Heart left ventricle (tissue), 16 donors: ENCODE data around the gene TALDO1. TPM values are rescaled to one million over a fixed set of nuclear protein-coding genes. Genes with fewer than 3 reads are reported as not detected.

Experiments
- ATAC-seq, 4 donors: fragments of 200-7000 bp; cut with Tn5 transposase; one replicate each; pipeline ENCODE4 v1.9.1; 2020 to 2022; ENCODE audit warnings: moderate library complexity in 4 of 4, mild to moderate bottlenecking in 3 of 4, moderate number of reproducible peaks in 1 of 4
- DNase-seq, 5 donors: peaks; one replicate each; pipeline ENCODE4 v3.0.0-alpha.2; 2020
- H3K27ac ChIP-seq, 12 donors: fragments of 200-600 bp; sonication (generic) in 4 of 12; one replicate each; pipeline versions ENCODE4 v1.5.0 to v1.8.0; 2016 to 2022; ENCODE audit warnings: mild to moderate bottlenecking in 2 of 12
- H3K27me3 ChIP-seq, 9 donors: fragments of 200-600 bp; sonication (generic) in 2 of 9; one replicate each; pipeline versions ENCODE4 v1.5.1 to v1.8.0; 2016 to 2022; ENCODE audit warnings: mild to moderate bottlenecking in 3 of 9
- H3K36me3 ChIP-seq, 9 donors: fragments of 200-600 bp; sonication (generic) in 2 of 9; one replicate each; pipeline versions ENCODE4 v1.5.0 to v1.8.0; 2018 to 2022; ENCODE audit warnings: mild to moderate bottlenecking in 2 of 9
- H3K4me1 ChIP-seq, 12 donors: fragments of 200-600 bp; sonication (generic) in 4 of 12; one replicate each; pipeline versions ENCODE4 v1.5.0 to v1.8.0; 2016 to 2022; ENCODE audit warnings: mild to moderate bottlenecking in 3 of 12
- H3K4me3 ChIP-seq, 12 donors: fragments of 200-600 bp; sonication (generic) in 4 of 12; one replicate each; pipeline versions ENCODE4 v1.5.0 to v1.8.0; 2017 to 2022; ENCODE audit warnings: mild to moderate bottlenecking in 9 of 12, moderate library complexity in 4 of 12
- H3K9me3 ChIP-seq, 12 donors: fragments of 200-600 bp; sonication (generic) in 4 of 12; one replicate each; pipeline versions ENCODE4 v1.5.0 to v1.8.0; 2016 to 2022; ENCODE audit warnings: mild to moderate bottlenecking in 1 of 12
- POLR2A ChIP-seq, 2 donors: fragments of 450-650 bp; IDR thresholded peaks; one replicate each; pipeline ENCODE4 v1.6.1; 2017; ENCODE audit warnings: antibody characterized with exemption in 2 of 2, mild to moderate bottlenecking in 2 of 2, moderate library complexity in 2 of 2
- WGBS, 4 donors: extraction: QIAGEN DNeasy Blood & Tissue Kit in 2 of 4; methylation state at CpG; one replicate each; pipeline versions ENCODE4 v1.1.5 to v1.1.7; 2013 to 2018; 5-methylcytosine and 5-hydroxymethylcytosine counted together
- intact Hi-C, 10 donors: fragments of 100-400 bp; cut with DNase I; formaldehyde crosslinking; loops; one replicate each; pipeline versions ENCODE4 v1.11.1 to v1.14.2; 2022
- polyA plus RNA-seq, 2 donors: library from polyadenylated mRNA; stranded (reverse); fragments of 200-250 nt; gene quantifications; one replicate each; pipeline ENCODE4 v1.2.3, GENCODE V29; 2013
- total RNA-seq, 9 donors: library from RNA; depleted of rRNA in 2 of 9; stranded (reverse); fragments of >200 nt in 2 of 9; fragmentation: NEBNext Ultra II Directional in 3 of 9; extraction: Animal tissue kit (Norgen Biotek cat#: 25700) in 3 of 9; gene quantifications; one replicate each; pipeline versions ENCODE4 v1.1.0 to v1.2.4, GENCODE V29; 2016 to 2023
- TF ChIP-seq, protein P1 (sequence below), 12 donors: fragments of 200-600 bp; sonication (generic) in 4 of 12; IDR thresholded peaks; one replicate each; pipeline versions ENCODE4 v1.5.0 to v1.8.0; 2018 to 2022; ENCODE audit warnings: antibody characterized with exemption in 12 of 12, mild to moderate bottlenecking in 5 of 12
- donor health status: ischemic (EF 13 %, LVEDD 7.1; RV severe dilation, severe dysfunction).
- donor health status: healthy with polysubstance abuse.
- donor health status: DM: no; HTN: yes; CAD: no.
- donor health status: DM: no; HTN: no; CAD: no.
- donor health status: ischemic (EF 25% LVEDD 6.9; RV normal size, moderate dysfunction).
- donor health status: ischemic (EF 25% LVEDD 5.7; RV mildly dilated, moderate dysfunction).
- donor health status: healthy.
- donor health status: DM: yes; HTN: yes; CAD: no.
- donor health status: ischemic (EF 35%, LVEDD 5.7; RV mildly dilated, moderate dysfunction).
- donor health status: nonischemic (EF 11% LVEDD 7.7; RV severe dilation, severe dysfunction).
- donor health status: DM: yes; HTN: yes; CAD: no.
- donor health status: PGD.
- donor health status: ischemic (EF 29% LVEDD 5.4; RV normal size, mild dysfunction).
- donor health status: nonischemic (EF 23%, LVEDD 6.1; RV moderate dilation, normal function).

The TALDO1 gene
- total and polyA plus RNA-seq, 11 donors: 66.9 to 145 (median 105) TPM

GRCh38 chr11:704781-705645 lies 42.3 kb upstream of the TALDO1 start:
- H3K4me1 ChIP-seq: peaks cover 0 to 32% (median 17%) of the 10 kb centered on the region in 12 donors
- H3K36me3 ChIP-seq: peaks cover 0 to 32% (median 15%) of the 10 kb centered on the region in 9 donors
- TF ChIP-seq POLR2A (IDR thresholded peaks at IDR 0.05): no peak
- TF ChIP-seq, protein P1, sequence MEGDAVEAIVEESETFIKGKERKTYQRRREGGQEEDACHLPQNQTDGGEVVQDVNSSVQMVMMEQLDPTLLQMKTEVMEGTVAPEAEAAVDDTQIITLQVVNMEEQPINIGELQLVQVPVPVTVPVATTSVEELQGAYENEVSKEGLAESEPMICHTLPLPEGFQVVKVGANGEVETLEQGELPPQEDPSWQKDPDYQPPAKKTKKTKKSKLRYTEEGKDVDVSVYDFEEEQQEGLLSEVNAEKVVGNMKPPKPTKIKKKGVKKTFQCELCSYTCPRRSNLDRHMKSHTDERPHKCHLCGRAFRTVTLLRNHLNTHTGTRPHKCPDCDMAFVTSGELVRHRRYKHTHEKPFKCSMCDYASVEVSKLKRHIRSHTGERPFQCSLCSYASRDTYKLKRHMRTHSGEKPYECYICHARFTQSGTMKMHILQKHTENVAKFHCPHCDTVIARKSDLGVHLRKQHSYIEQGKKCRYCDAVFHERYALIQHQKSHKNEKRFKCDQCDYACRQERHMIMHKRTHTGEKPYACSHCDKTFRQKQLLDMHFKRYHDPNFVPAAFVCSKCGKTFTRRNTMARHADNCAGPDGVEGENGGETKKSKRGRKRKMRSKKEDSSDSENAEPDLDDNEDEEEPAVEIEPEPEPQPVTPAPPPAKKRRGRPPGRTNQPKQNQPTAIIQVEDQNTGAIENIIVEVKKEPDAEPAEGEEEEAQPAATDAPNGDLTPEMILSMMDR (IDR thresholded peaks at IDR 0.05): no peak
- 65 to 83% (median 70%) methylated on average over 18 to 27 of the region's 27 CpGs for WGBS, 4 donors
- peak overlapping the region in 1 of 12 donors; percentile 78 for H3K27ac ChIP-seq
- intact Hi-C loops: no loop called here
- peak overlapping the region in 2 of 12 donors; percentile 56 to 60 for H3K4me3 ChIP-seq
- H3K9me3 ChIP-seq: no peaks in the 10 kb centered on the region
- peaks cover 0 to 40% (median 14%) of the 10 kb centered on the region in 9 donors for H3K27me3 ChIP-seq
- DNase-seq: peak in 1 of 5 donors; percentile 60
- ATAC-seq: peak in 3 of 4 donors; percentile 13 to 43 (median 33)

DNA sequence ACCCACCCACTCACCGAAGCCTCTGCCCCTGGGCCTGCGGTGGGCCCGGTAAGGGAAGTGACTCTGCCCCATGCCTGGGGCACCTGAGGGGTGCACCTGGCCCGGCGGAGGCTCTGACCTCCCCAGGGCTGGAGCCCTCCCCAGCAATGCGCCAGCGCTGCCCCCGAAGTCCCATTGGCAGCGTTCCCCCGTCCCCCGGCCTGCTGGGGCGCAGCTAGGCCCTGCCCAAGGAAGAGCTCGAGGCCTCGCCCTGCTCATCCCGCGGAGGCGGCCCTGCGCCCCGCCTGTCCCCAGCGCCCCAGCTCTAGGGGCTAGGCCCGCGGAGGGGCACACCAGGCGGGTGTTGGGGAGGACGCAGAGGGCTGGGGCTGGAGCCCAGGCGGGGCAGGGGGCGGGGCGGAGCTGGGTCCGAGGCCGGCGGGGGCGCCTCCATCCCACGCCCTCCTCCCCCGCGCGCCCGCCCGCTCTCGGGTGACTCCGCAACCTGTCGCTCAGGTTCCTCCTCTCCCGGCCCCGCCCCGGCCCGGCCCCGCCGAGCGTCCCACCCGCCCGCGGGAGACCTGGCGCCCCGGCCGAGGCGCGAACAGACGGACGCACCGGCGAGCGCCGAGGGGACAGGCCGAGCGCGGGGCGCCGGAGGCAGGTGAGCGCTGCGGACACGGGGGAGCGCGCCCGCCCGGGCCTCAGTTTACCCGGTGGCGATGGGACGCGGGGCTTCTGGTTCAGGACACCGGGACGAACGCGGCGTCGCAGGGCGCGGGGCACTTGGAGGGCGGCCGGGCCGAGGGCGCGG lies 41.4 kb upstream of the TALDO1 start, which contains the start of gene EPS8L2:
Gene EPS8L2 (plus strand): TSS at position 586 of the 793 bp plus-strand sequence. CDS start 3,177 bp downstream, outside the sequence.
- intact Hi-C loops: no loop called here
- H3K9me3 ChIP-seq: no peaks in the 10 kb centered on the region
- TF ChIP-seq, protein P1 (IDR thresholded peaks at IDR 0.05): no peak
- no peak for TF ChIP-seq POLR2A (IDR thresholded peaks at IDR 0.05)
- 8 to 28% (median 12%) methylated on average over 5 to 90 of the region's 90 CpGs for WGBS, 4 donors
- DNase-seq: peak in 1 of 5 donors; percentile 67
- H3K4me3 ChIP-seq: peak within 1 kb of the TSS; percentile 7 to 61 (median 44)
- peak within 1 kb of the TSS in 6 of 12 donors; percentile 23 to 78 (median 46) for H3K27ac ChIP-seq
- ATAC-seq: peak in 2 of 4 donors; percentile 3 to 5
- peaks cover 0 to 24% (median 10%) of the 10 kb centered on the region in 9 donors for H3K36me3 ChIP-seq
- peaks cover 0 to 44% (median 14%) of the 10 kb centered on the region in 9 donors for H3K27me3 ChIP-seq
- H3K4me1 ChIP-seq: peaks cover 0 to 38% (median 17%) of the 10 kb centered on the region in 12 donors

DNA sequence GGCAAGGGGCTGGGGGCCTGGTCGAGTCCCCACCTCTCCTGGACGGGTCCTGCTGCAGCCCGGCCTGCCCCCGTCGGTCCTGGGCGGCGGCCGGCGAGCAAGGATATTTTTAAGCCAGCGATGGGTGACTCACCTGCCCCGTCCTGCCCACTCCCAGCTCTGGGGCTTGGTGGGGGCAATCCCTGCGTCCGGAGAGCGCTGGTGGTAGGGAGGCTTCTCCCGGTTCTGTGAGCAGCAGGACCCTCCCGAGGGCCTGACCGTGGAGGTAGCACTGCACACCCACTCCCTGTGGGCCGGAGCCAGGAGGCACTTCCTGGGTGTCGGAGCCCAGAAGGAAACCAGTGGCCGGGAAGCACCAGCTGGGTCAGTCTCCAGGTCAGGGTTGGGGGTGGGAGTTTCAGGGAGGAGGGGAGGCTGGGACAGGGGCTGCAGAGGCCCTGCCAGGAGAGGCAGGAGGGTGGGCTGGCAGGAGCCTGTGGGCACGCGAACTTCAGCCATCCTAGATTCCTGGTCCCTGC lies 40.8 kb upstream of the TALDO1 start:
- Histone ChIP-seq H3K27me3 (peaks cover 0 to 47% (median 14%) of the 10 kb centered on the region in 9 donors), H3K9me3 (no peaks in the 10 kb centered on the region), H3K27ac (peak overlapping the region in 6 of 12 donors; percentile 23 to 78 (median 39)), H3K36me3 (peaks cover 0 to 20% (median 7%) of the 10 kb centered on the region in 9 donors), H3K4me1 (peaks cover 0 to 38% (median 17%) of the 10 kb centered on the region in 12 donors), H3K4me3 (peak overlapping the region; percentile 7 to 61 (median 44))
- ATAC-seq: peak in 3 of 4 donors; percentile 4 to 50 (median 23)
- intact Hi-C loops: no loop called here
- DNase-seq: peak in 2 of 5 donors; percentile 12 to 60
- WGBS, 4 donors: 12 to 19% (median 16%) methylated on average over 11 to 22 of the region's 22 CpGs
- TF ChIP-seq, protein P1 (IDR thresholded peaks at IDR 0.05): no peak
- TF ChIP-seq POLR2A (IDR thresholded peaks at IDR 0.05): no peak
